GM15510 (cell line): ENCODE results near the gene ZNF766.

Experiments used
- POLR2A ChIP-seq: IDR thresholded peaks from 3 replicates; pipeline ENCODE4 v1.6.1; 2011; ENCODE audit warnings: borderline replicate concordance; ENCODE audit not compliant: insufficient read length; ENCODE audit errors: extremely low read depth

The ZNF766 gene

DNA sequence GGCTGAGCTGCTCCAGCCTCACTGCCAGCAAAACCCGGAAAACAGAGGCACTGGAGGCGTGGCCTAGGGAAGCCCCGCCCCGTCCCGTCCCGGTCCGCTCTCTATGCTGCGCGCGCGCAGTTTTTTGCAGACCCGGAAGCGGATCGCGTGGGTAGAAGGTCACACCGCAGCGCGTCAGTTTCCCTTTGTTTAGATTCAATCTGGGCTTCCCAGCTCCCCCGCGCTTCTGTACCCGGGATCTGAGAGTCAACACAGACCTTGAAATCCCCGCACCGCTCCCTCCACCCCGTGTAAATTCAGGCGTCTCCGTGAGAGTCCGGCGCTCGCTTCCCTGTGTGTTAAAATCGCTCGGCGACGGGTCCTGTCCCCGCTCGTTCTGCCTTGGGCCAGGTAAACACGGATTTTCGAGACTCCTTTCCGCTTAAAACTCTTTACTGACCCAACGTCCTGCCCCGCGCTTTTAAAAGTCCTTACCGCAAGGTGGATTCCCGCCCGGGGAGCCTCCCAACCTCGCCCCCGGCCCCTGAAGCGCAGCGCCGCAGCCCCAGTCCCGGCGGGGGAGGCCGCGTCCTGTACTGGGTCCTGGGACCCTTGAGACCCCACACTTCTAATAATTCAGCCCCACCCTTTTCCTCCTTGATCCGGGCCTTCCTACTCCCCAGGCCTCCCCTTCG is 66.9 kb downstream of the ZNF766 start, which contains the start of gene ZNF610:
Gene ZNF610 (plus strand): TSS at position 127 of the 674 bp plus-strand sequence. CDS start 12,930 bp downstream, outside the sequence.
- TF ChIP-seq POLR2A, result peak; percentile 57

DNA sequence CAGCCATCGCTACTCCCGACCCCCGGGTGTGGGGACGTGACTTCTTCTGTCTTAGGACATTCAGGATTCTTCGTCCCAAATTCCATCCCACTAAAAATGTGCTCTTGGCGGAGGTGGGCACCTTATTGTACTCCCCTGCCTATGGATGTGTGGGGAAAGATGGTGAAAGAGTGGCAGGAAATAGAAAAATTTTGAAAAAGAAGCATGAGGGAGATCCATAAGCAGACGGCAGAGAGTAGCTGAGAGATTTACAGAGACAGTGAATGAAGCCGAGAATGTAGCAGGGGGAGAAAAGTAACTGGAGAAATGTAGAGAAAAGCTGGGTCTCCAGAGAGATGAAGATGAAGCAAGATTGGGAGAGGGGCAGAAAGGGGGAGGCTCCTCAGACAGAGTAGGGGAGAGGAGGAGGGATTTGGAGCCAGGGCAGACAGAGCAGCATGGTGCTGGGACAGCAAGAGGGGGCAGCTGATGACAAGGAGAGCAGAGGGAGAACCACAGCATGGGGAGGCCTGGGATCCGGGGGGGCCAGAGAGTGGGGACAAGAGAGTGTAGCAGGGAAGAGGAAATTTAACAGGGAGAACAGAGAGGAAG is 67.5 kb downstream of the ZNF766 start:
- TF ChIP-seq POLR2A, result no peak

DNA sequence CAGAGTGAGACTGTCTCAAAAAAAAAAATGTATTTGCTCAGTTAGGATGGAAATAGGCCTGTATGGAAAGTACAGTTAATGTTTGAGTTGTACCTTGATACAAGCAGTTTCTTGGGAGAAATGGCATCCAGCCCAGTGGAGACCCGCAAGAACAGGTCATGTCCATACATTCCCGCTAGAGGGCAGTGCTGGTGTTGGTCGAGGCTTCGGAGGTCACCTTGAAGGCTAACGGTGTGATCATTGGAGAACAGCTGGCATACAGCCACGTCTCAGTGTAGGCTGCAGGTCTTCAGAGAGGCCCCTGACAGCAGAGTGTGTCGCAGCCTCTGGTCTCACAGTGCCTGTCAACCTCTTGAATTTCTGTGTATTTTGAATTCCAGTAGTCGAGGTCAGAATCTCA is 74.2 kb downstream of the ZNF766 start:
- TF ChIP-seq POLR2A, result no peak

DNA sequence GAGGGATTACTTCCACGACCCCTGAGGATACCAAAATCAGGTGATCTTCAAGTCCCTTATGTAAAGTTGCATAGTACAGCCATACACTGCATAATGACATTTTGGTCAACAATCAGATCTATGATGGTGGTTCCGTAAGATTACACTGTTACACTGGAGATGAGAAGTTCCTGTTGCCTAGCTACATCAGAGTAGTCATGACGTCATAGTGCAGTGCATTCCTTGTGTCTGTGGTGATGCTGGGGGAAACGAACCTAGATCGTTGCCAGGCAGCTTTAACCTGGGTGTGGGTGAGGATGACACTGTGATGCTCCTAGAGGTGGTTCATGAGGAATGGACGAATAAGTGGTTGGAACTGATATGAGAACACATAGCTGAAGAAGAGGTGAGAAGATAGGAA is 75.8 kb downstream of the ZNF766 start:
- no peak for TF ChIP-seq POLR2A
